ENCODE measurements around the gene MAP4. TPM values are rescaled to one million over a fixed set of nuclear protein-coding genes. Genes with fewer than 3 reads are reported as not detected.

MAP4 gene
- total RNA-seq, 2 experiments from 2014 or later = 101 to 103 TPM

DNA sequence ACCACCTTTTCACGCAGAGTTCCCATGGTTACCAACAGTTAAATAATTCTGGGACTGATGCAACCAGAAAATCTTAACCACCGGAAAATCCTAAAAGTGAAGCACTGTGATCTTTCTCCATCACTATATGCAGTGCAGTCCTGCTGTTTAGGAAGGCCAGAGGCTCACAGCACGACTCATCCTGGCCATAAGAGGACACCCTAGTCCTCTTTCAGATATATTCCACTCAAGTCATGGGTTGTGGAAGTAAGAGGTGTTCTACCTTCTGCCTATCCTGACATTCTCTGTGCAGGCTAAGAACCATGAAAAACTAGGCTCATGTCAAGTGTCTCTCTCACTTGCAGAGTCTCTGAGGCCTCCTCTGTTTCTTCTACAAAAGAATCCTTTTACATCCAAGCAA is 146.1 kb downstream of the MAP4 start:
- Mint-ChIP-seq H3K27ac (no peak overlapping the region), H3K4me3 (no peak overlapping the region), H3K36me3 (ENCODE audit: low read depth) (peaks cover 38% of the 10 kb centered on the region), H3K27me3 (no peaks in the 10 kb centered on the region), H3K4me1 (ENCODE audit: low read depth) (no peaks in the 10 kb centered on the region), H3K9me3 (no peaks in the 10 kb centered on the region)
- CTCF ChIA-PET = no interaction called here
- no peak for DNase-seq
- POLR2A ChIA-PET = no interaction called here
- TF ChIP-seq, protein P1, sequence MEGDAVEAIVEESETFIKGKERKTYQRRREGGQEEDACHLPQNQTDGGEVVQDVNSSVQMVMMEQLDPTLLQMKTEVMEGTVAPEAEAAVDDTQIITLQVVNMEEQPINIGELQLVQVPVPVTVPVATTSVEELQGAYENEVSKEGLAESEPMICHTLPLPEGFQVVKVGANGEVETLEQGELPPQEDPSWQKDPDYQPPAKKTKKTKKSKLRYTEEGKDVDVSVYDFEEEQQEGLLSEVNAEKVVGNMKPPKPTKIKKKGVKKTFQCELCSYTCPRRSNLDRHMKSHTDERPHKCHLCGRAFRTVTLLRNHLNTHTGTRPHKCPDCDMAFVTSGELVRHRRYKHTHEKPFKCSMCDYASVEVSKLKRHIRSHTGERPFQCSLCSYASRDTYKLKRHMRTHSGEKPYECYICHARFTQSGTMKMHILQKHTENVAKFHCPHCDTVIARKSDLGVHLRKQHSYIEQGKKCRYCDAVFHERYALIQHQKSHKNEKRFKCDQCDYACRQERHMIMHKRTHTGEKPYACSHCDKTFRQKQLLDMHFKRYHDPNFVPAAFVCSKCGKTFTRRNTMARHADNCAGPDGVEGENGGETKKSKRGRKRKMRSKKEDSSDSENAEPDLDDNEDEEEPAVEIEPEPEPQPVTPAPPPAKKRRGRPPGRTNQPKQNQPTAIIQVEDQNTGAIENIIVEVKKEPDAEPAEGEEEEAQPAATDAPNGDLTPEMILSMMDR (IDR thresholded peaks at IDR 0.05) = no peak
- intact Hi-C loops (cut with micrococcal nuclease) = no loop called here
- no peak for ATAC-seq

DNA sequence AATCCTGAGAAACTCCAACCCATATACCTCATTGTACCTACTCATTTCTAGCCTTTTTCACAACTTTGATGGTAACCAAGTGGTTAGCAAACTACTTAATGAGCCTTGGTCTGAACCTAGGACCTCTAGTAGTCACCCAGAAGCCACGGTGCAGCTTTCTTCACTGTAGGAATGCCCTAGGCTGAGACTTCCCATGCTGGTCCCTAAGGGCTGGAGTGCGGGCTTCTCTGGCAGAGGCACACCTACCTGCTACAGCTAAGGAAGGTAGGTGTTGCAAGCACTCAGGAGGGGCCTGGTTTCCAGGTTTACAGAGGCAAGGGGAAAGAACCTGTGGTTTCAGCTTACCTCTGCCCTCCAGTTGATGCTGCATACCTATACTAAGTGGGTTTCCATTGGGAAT is 147.9 kb downstream of the MAP4 start:
- Mint-ChIP-seq H3K36me3 (ENCODE audit: low read depth) (peaks cover 35% of the 10 kb centered on the region), H3K4me3 (no peak overlapping the region), H3K27ac (no peak overlapping the region), H3K4me1 (ENCODE audit: low read depth) (no peaks in the 10 kb centered on the region), H3K9me3 (no peaks in the 10 kb centered on the region), H3K27me3 (no peaks in the 10 kb centered on the region)
- no peak for DNase-seq
- intact Hi-C loops (cut with micrococcal nuclease) = loop anchor here (10.0 kb wide), 1 partner anchor 126 kb away; no protein-coding TSS in a partner anchor
- TF ChIP-seq, protein P1 (IDR thresholded peaks at IDR 0.05) = no peak
- ATAC-seq = no peak
- POLR2A ChIA-PET = no interaction called here
- CTCF ChIA-PET = interaction anchor here (1.5 kb wide), 1 partner anchor 31 kb away, joined by 3 read pairs; no protein-coding TSS in a partner anchor

DNA sequence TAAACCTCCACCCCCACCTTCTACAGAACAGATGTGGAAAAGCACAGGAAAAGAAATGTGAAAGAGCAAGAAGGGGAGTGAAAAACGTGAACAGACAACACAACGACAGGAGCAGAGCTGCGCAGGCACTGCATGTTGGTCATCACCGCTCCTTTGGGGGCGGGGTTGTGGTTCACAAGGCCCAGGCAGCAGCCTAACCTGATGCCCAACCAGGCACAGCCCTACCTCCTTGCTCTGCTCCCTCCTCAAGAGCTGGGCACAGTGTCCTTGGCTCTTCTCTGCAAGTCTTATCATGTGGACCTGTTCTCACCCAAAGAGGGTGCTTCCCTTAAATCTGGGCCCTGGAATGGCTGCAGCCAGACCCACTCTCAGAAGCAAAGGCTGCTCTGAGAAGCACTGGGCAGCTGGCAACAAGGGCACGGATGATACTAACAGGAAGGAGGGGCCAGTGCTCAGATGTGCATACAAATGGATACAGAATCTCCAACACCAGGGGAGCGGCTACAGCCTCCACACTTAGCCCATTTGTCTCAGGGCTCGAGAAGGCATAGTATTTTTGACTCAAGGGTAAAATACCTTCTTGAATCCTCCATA is 148.7 kb downstream of the MAP4 start:
- no peak overlapping the region for H3K27ac Mint-ChIP-seq
- H3K27me3 Mint-ChIP-seq = no peaks in the 10 kb centered on the region
- POLR2A ChIA-PET = no interaction called here
- TF ChIP-seq, protein P1 (IDR thresholded peaks at IDR 0.05) = no peak
- H3K4me1 Mint-ChIP-seq (ENCODE audit: low read depth) = no peaks in the 10 kb centered on the region
- ATAC-seq (no peak), DNase-seq (no peak)
- no peaks in the 10 kb centered on the region for H3K9me3 Mint-ChIP-seq
- no peak overlapping the region for H3K4me3 Mint-ChIP-seq
- CTCF ChIA-PET = no interaction called here
- H3K36me3 Mint-ChIP-seq (ENCODE audit: low read depth) = peaks cover 35% of the 10 kb centered on the region
- intact Hi-C loops (cut with micrococcal nuclease) = loop anchor here (10.0 kb wide), 1 partner anchor 127 kb away; no protein-coding TSS in a partner anchor

DNA sequence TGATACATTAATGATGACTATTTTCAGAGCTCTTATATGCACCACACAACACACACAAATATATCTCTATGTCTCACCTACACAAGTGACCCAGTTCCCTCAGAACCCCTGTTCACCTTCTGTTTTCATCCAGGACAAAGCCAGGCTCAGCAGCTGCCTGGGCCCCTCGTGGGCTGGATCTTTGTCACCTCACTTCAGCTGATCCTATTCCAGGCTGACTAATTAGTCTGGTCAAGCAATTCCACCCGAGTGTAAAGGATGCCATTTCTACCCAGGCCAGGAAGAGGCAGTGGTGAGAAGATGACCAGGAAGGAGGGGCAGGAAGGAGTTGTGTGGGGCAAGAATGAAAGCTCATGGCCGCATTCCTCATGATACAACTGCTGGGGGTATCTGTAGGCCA is 151.0 kb downstream of the MAP4 start:
- TF ChIP-seq, protein P1 (IDR thresholded peaks at IDR 0.05) = no peak
- intact Hi-C loops (cut with micrococcal nuclease) = loop anchor here (10.0 kb wide), 1 partner anchor 130 kb away; no protein-coding TSS in a partner anchor
- no peaks in the 10 kb centered on the region for H3K4me1 Mint-ChIP-seq (ENCODE audit: low read depth)
- H3K27ac Mint-ChIP-seq = no peak overlapping the region
- ATAC-seq (no peak), DNase-seq (no peak)
- H3K36me3 Mint-ChIP-seq (ENCODE audit: low read depth) = peaks cover 18% of the 10 kb centered on the region
- ChIA-PET POLR2A (interaction anchor here (0.7 kb wide), 1 partner anchor 20 kb away, joined by 3 read pairs; no protein-coding TSS in a partner anchor), CTCF (interaction anchor here (1.0 kb wide), 1 partner anchor 15 kb away, joined by 3 read pairs; no protein-coding TSS in a partner anchor)
- H3K4me3 Mint-ChIP-seq = no peak overlapping the region
- no peaks in the 10 kb centered on the region for H3K9me3 Mint-ChIP-seq
- H3K27me3 Mint-ChIP-seq = no peaks in the 10 kb centered on the region

DNA sequence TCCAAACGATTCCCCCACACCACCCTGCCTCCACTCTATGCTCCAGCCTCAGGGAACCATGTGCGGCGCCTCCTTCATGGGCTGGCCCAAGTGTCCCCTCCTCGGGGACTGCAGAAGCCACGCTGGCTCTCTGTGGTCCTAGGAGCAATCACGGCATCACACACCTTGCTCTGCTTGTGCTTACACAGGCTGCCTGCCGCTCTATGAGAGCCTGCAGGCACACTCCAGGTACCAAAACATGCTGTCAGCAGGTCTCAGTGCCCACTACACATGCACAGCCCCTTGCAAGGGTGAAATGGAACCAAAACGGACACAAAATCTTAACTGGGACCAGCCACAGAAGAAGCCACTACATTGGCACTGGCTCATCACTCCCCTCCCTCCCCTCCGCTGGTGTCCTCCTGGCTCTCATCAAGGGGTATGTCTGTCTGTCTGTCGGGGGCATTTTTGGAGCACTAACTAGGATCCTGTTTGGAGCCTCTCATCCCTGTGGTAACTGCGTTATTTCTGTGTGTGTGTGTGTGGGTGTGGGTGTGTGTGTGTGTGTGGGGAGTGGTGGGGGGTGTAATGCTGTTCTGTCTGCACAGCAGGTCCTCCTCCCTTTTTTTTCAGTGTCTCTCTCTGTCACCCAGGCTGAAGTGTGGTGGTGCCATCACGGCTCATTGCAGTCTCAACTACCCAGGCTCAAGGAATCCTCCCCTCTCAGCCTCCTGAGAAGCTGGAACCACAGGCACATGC is 152.7 kb downstream of the MAP4 start:
- H3K27ac Mint-ChIP-seq = no peak overlapping the region

More for the DNA sequence above, 152.7 kb downstream of the MAP4 start:
- Mint-ChIP-seq H3K9me3 (no peaks in the 10 kb centered on the region), H3K4me1 (ENCODE audit: low read depth) (no peaks in the 10 kb centered on the region), H3K27me3 (no peaks in the 10 kb centered on the region), H3K4me3 (no peak overlapping the region), H3K36me3 (ENCODE audit: low read depth) (peaks cover 10% of the 10 kb centered on the region)
- intact Hi-C loops (cut with micrococcal nuclease) = loop anchor here (10.0 kb wide), 1 partner anchor 131 kb away; no protein-coding TSS in a partner anchor
- ChIA-PET CTCF (interaction anchor here (0.7 kb wide), 1 partner anchor 127 kb away, joined by 3 read pairs; no protein-coding TSS in a partner anchor), POLR2A (no interaction called here)
- no peak for DNase-seq
- no peak for ATAC-seq
- TF ChIP-seq, protein P1 (IDR thresholded peaks at IDR 0.05) = no peak

Data from activated CD8-positive, alpha-beta T cell treated with anti-CD3 and anti-CD28 coated beads for 36 hours (primary cell).